ENCODE data around the gene SLC25A15.

- no peak for TF ChIP-seq CTCF (IDR thresholded peaks at IDR 0.05)
- TF ChIP-seq POLR2AphosphoS5 (IDR thresholded peaks at IDR 0.05) = no peak
These were observed 13.9 kb downstream of the SLC25A15 start for GRCh38 chr13:40803316-40803715.
